CD14-positive monocyte (primary cell): ENCODE measurements around the gene SNRNP200. TPM values are rescaled to one million over a fixed set of nuclear protein-coding genes. Genes with fewer than 3 reads are reported as not detected.
A peak's percentile ranks its signal among the peaks of the same experiment; 100 is the strongest.

Experiments used
- DNase-seq, 3 donors: peaks; one replicate each; pipeline ENCODE4 v3.0.0-alpha.2; 2011 to 2022
- H2AFZ ChIP-seq: 2 replicates; pipeline ENCODE4 v1.6.0; 2012; ENCODE audit warnings: mild to moderate bottlenecking, low read depth, low read length, inconsistent platforms; ENCODE audit not compliant: insufficient read depth, poor library complexity, severe bottlenecking
- H3K27ac ChIP-seq, 2 donors: 1 replicate in 1 of 2; 2 replicates in 1 of 2; pipeline ENCODE4 v1.5.1; 2012 to 2013; ENCODE audit warnings: low read length in 2 of 2, control low read depth in 1 of 2, inconsistent platforms in 1 of 2, low read depth in 1 of 2, mild to moderate bottlenecking in 1 of 2
- H3K27me3 ChIP-seq, 2 donors: one replicate each; pipeline versions ENCODE4 v1.6.0 to v1.6.1; 2011 to 2013; ENCODE audit warnings: low read length in 2 of 2; ENCODE audit not compliant: control insufficient read depth in 2 of 2, insufficient read depth in 2 of 2
- H3K36me3 ChIP-seq, 2 donors: replicated peaks in 1 of 2; 1 replicate in 1 of 2; 2 replicates in 1 of 2; pipeline versions ENCODE4 v1.5.1 to v1.6.1; 2012 to 2013; ENCODE audit warnings: low read length in 2 of 2, control low read depth in 1 of 2, inconsistent platforms in 1 of 2, mild to moderate bottlenecking in 1 of 2; ENCODE audit not compliant: insufficient read depth in 2 of 2, control insufficient read depth in 1 of 2
- H3K4me1 ChIP-seq, 2 donors: 1 replicate in 1 of 2; 2 replicates in 1 of 2; pipeline versions ENCODE4 v1.5.1 to v1.6.1; 2012 to 2013; ENCODE audit warnings: low read length in 2 of 2, control low read depth in 1 of 2, inconsistent platforms in 1 of 2, mild to moderate bottlenecking in 1 of 2, moderate library complexity in 1 of 2; ENCODE audit not compliant: insufficient read depth in 2 of 2, control insufficient read depth in 1 of 2
- H3K4me2 ChIP-seq: replicated peaks from 2 replicates; pipeline ENCODE3; 2012; ENCODE audit warnings: low read length, moderate library complexity, mild to moderate bottlenecking; ENCODE audit not compliant: poor library complexity, severe bottlenecking; ENCODE audit errors: extremely low read depth
- H3K4me3 ChIP-seq, 3 experiments: fragments of 200-600 bp in 1 of 3; sonication (generic) in 1 of 3; replicated peaks in 1 of 3; 1 replicate in 2 of 3; 2 replicates in 1 of 3; pipeline ENCODE4 v1.5.1; 2011 to 2013; ENCODE audit warnings: low read length in 3 of 3, mild to moderate bottlenecking in 3 of 3, control low read depth in 2 of 3, low read depth in 2 of 3, inconsistent platforms in 1 of 3, moderate library complexity in 1 of 3
- H3K79me2 ChIP-seq: 2 replicates; pipeline ENCODE4 v1.6.0; 2012; ENCODE audit warnings: mild to moderate bottlenecking, control low read depth, inconsistent platforms, low read length, moderate library complexity; ENCODE audit not compliant: insufficient read depth
- H3K9ac ChIP-seq: 2 replicates; pipeline ENCODE4 v1.6.0; 2017; ENCODE audit warnings: low read length, mild to moderate bottlenecking; ENCODE audit not compliant: insufficient read depth, poor library complexity, severe bottlenecking
- H3K9me3 ChIP-seq, 2 donors: replicated peaks in 1 of 2; 1 replicate in 1 of 2; 2 replicates in 1 of 2; pipeline versions ENCODE4 v1.5.1 to v1.6.1; 2012 to 2013; ENCODE audit warnings: low read length in 2 of 2, control low read depth in 1 of 2; ENCODE audit not compliant: control insufficient read depth in 1 of 2, insufficient read depth in 1 of 2
- H4K20me1 ChIP-seq: 2 replicates; pipeline ENCODE4 v1.6.0; 2012; ENCODE audit warnings: mild to moderate bottlenecking, low read length, control low read depth, moderate library complexity; ENCODE audit not compliant: insufficient read depth
- H3K27ac Mint-ChIP-seq, 7 donors: one replicate each; pipeline ENCODE4 v1.8.0; 2020; ENCODE audit warnings: mild to moderate bottlenecking in 7 of 7, mixed read lengths in 7 of 7, moderate library complexity in 6 of 7, inconsistent platforms in 2 of 7
- H3K27me3 Mint-ChIP-seq, 3 donors: one replicate each; pipeline ENCODE4 v1.8.0; 2021 to 2022; ENCODE audit warnings: low read depth in 3 of 3, mild to moderate bottlenecking in 3 of 3, mixed read lengths in 3 of 3, moderate library complexity in 3 of 3, inconsistent platforms in 1 of 3
- H3K36me3 Mint-ChIP-seq, 2 donors: one replicate each; pipeline ENCODE4 v1.8.0; 2020; ENCODE audit warnings: mixed read lengths in 2 of 2, inconsistent platforms in 1 of 2, mild to moderate bottlenecking in 1 of 2
- H3K4me1 Mint-ChIP-seq: one replicate; pipeline ENCODE4 v1.8.0; 2020; ENCODE audit warnings: mild to moderate bottlenecking, mixed read lengths
- H3K4me3 Mint-ChIP-seq, 2 donors: one replicate each; pipeline ENCODE4 v1.8.0; 2020; ENCODE audit warnings: mild to moderate bottlenecking in 2 of 2, mixed read lengths in 2 of 2, moderate library complexity in 1 of 2
- H3K9me3 Mint-ChIP-seq, 7 donors: one replicate each; pipeline ENCODE4 v1.8.0; 2020 to 2022; ENCODE audit warnings: mixed read lengths in 7 of 7, mild to moderate bottlenecking in 6 of 7, moderate library complexity in 6 of 7, inconsistent platforms in 2 of 7
- WGBS: methylation state at CpG from one replicate; pipeline ENCODE4 v1.1.5; 2013; ENCODE audit warnings: missing lambda C conversion rate; ENCODE audit not compliant: insufficient coverage; 5-methylcytosine and 5-hydroxymethylcytosine counted together
- intact Hi-C, 2 donors: fragments of 100-400 bp; cut with micrococcal nuclease; formaldehyde crosslinking; loops; one replicate each; pipeline versions ENCODE4 v1.15.0 to v1.15.1; 2023
- polyA plus RNA-seq, 3 donors: library from polyadenylated mRNA; depleted of rRNA in 1 of 3; unstranded in 2 of 3; stranded (reverse) in 1 of 3; fragments of 300-500 nt in 2 of 3; fragments of >200 nt in 1 of 3; fragmentation: Illumina TruSeq in 2 of 3; gene quantifications; 1 replicate in 2 of 3; 2 replicates in 1 of 3; pipeline ENCODE4 v1.2.3, GENCODE V29; 2012 to 2021
- TF ChIP-seq, protein P1 (sequence below): fragments of 200-600 bp; IDR thresholded peaks from one replicate; pipeline ENCODE4 v1.8.0; 2022; ENCODE audit warnings: antibody characterized with exemption, mild to moderate bottlenecking

SNRNP200 gene
- polyA plus RNA-seq, 3 donors = 27.2 to 122 (median 36.1) TPM

GRCh38 chr2:96225016-96225533 lies 80.3 kb downstream of the SNRNP200 start:
- 0% methylated on average over 1 of the region's 3 CpGs for WGBS
- peaks cover 40% of the 10 kb centered on the region in 2 donors for H3K4me1 ChIP-seq
- H3K4me1 Mint-ChIP-seq = peaks cover 40% of the 10 kb centered on the region
- TF ChIP-seq, protein P1, sequence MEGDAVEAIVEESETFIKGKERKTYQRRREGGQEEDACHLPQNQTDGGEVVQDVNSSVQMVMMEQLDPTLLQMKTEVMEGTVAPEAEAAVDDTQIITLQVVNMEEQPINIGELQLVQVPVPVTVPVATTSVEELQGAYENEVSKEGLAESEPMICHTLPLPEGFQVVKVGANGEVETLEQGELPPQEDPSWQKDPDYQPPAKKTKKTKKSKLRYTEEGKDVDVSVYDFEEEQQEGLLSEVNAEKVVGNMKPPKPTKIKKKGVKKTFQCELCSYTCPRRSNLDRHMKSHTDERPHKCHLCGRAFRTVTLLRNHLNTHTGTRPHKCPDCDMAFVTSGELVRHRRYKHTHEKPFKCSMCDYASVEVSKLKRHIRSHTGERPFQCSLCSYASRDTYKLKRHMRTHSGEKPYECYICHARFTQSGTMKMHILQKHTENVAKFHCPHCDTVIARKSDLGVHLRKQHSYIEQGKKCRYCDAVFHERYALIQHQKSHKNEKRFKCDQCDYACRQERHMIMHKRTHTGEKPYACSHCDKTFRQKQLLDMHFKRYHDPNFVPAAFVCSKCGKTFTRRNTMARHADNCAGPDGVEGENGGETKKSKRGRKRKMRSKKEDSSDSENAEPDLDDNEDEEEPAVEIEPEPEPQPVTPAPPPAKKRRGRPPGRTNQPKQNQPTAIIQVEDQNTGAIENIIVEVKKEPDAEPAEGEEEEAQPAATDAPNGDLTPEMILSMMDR = no peak
- no peaks in the 10 kb centered on the region for H4K20me1 ChIP-seq
- peak overlapping the region in 1 of 2 donors; percentile 33 for H3K4me3 Mint-ChIP-seq
- no peak overlapping the region for H3K9ac ChIP-seq
- peak overlapping the region; percentile 29 for H2AFZ ChIP-seq
- H3K9me3 ChIP-seq = no peaks in the 10 kb centered on the region
- H3K4me3 ChIP-seq = peak overlapping the region in 1 of 3 experiments; percentile 51
- no peaks in the 10 kb centered on the region for H3K27me3 Mint-ChIP-seq
- peaks cover 5 to 12% of the 10 kb centered on the region in 2 donors for H3K36me3 Mint-ChIP-seq
- peak; percentile 60 to 96 (median 87) for DNase-seq
- H3K27ac Mint-ChIP-seq = peak overlapping the region; percentile 78 to 97 (median 96)
- H3K27me3 ChIP-seq = no peaks in the 10 kb centered on the region
- peak overlapping the region; percentile 58 for H3K4me2 ChIP-seq
- intact Hi-C loops = loop anchor here in 1 of 2 donors (5.0 kb wide), 1 partner anchor 37 kb away; no protein-coding TSS in a partner anchor
- peak overlapping the region; percentile 89 to 90 for H3K27ac ChIP-seq
- H3K79me2 ChIP-seq = peaks cover 32% of the 10 kb centered on the region
- H3K36me3 ChIP-seq = peaks cover 0 to 4% of the 10 kb centered on the region in 2 donors
- no peaks in the 10 kb centered on the region for H3K9me3 Mint-ChIP-seq

Other genes with a start within 250 kb of the SNRNP200 start
- gene ADRA2B, start 189.0 kb downstream of the SNRNP200 start, polyA plus RNA-seq = 1 to 10 TPM in 1 of 3 donors, not detected in 2; 1.6 TPM
- under 1 TPM in 1 of 3 donors, not detected in 2; 0.71 TPM for gene ASTL, start 167.0 kb downstream of the SNRNP200 start, polyA plus RNA-seq
- 100 to 1,000 TPM in 1 of 3 donors, 10 to 100 TPM in 2; 48.4 to 392 (median 66.1) TPM for gene DUSP2, start 160.1 kb downstream of the SNRNP200 start, polyA plus RNA-seq
- gene STARD7, start 96.7 kb downstream of the SNRNP200 start, polyA plus RNA-seq = 100 to 1,000 TPM in 2 of 3 donors, 10 to 100 TPM in 1; 38.0 to 179 (median 172) TPM
- gene TMEM127, start 39.5 kb downstream of the SNRNP200 start, polyA plus RNA-seq = 100 to 1,000 TPM in 1 of 3 donors, 10 to 100 TPM in 2; 72.3 to 107 (median 78.5) TPM
- gene CIAO1, start 39.3 kb downstream of the SNRNP200 start, polyA plus RNA-seq = 10 to 100 TPM; 73.7 to 93.8 (median 89.4) TPM
- under 1 TPM; 0.18 to 0.50 (median 0.39) TPM for gene ITPRIPL1, start 19.8 kb upstream of the SNRNP200 start, polyA plus RNA-seq
- under 1 TPM in 2 of 3 donors, not detected in 1; 0.19 to 0.23 TPM for gene NCAPH, start 30.2 kb upstream of the SNRNP200 start, polyA plus RNA-seq
- not detected for gene NEURL3, start 199.8 kb upstream of the SNRNP200 start, polyA plus RNA-seq
- 10 to 100 TPM; 27.8 to 38.8 (median 37.7) TPM for gene ARID5A, start 231.2 kb upstream of the SNRNP200 start, polyA plus RNA-seq